ENCODE results near the gene CLIP1.

Gene CLIP1

GRCh38 chr12:122454739-122455138 is 32.3 kb upstream of the CLIP1 start:
- Histone ChIP-seq H4K20me1 (ENCODE audit: insufficient read depth, low read length) (no peaks in the 10 kb centered on the region), H3K9me3 (ENCODE audit: low read length) (no peaks in the 10 kb centered on the region), H3K79me2 (ENCODE audit: insufficient read depth, low read length) (no peaks in the 10 kb centered on the region), H3K4me3 (ENCODE audit: low read depth, low read length, poor library complexity, severe bottlenecking) (no peak overlapping the region), H3K36me3 (ENCODE audit: insufficient read depth, low read length) (no peaks in the 10 kb centered on the region), H3K9me2 (ENCODE audit: low read depth, low read length) (no peaks in the 10 kb centered on the region), H3K27me3 (ENCODE audit: insufficient read depth, low read length) (no peaks in the 10 kb centered on the region), H3K27ac (ENCODE audit: low read depth, low read length, poor library complexity, severe bottlenecking) (no peak overlapping the region), H3F3A (ENCODE audit: insufficient read depth, low read length) (no peaks in the 10 kb centered on the region), H3K9ac (ENCODE audit: low read length) (no peak overlapping the region), H2AFZ (ENCODE audit: low read length) (no peak overlapping the region), H3K4me2 (ENCODE audit: low read length) (no peak overlapping the region), H3K4me1 (ENCODE audit: insufficient read depth, low read length, severe bottlenecking) (peaks cover 19% of the 10 kb centered on the region)
- TF ChIP-seq EZH2 (IDR thresholded peaks at IDR 0.05; ENCODE audit: borderline replicate concordance, low read length) (no peak), CTCF (IDR thresholded peaks at IDR 0.05; ENCODE audit: low read length) (no peak)

GRCh38 chr12:122454250-122454721 is 31.8 kb upstream of the CLIP1 start:
- TF ChIP-seq CTCF (IDR thresholded peaks at IDR 0.05; ENCODE audit: low read length) (no peak), EZH2 (IDR thresholded peaks at IDR 0.05; ENCODE audit: borderline replicate concordance, low read length) (no peak)
- H3K4me2 ChIP-seq (ENCODE audit: low read length) = no peak overlapping the region
- no peaks in the 10 kb centered on the region for H3K27me3 ChIP-seq (ENCODE audit: insufficient read depth, low read length)
- no peak overlapping the region for H3K9ac ChIP-seq (ENCODE audit: low read length)
- H4K20me1 ChIP-seq (ENCODE audit: insufficient read depth, low read length) = no peaks in the 10 kb centered on the region
- H2AFZ ChIP-seq (ENCODE audit: low read length) = no peak overlapping the region
- H3K4me3 ChIP-seq (ENCODE audit: low read depth, low read length, poor library complexity, severe bottlenecking) = no peak overlapping the region
- no peaks in the 10 kb centered on the region for H3F3A ChIP-seq (ENCODE audit: insufficient read depth, low read length)
- no peaks in the 10 kb centered on the region for H3K79me2 ChIP-seq (ENCODE audit: insufficient read depth, low read length)
- H3K9me3 ChIP-seq (ENCODE audit: low read length) = no peaks in the 10 kb centered on the region
- peaks cover 19% of the 10 kb centered on the region for H3K4me1 ChIP-seq (ENCODE audit: insufficient read depth, low read length, severe bottlenecking)
- H3K36me3 ChIP-seq (ENCODE audit: insufficient read depth, low read length) = no peaks in the 10 kb centered on the region
- H3K27ac ChIP-seq (ENCODE audit: low read depth, low read length, poor library complexity, severe bottlenecking) = no peak overlapping the region
- H3K9me2 ChIP-seq (ENCODE audit: low read depth, low read length) = no peaks in the 10 kb centered on the region

- no peaks in the 10 kb centered on the region for H3K9me3 ChIP-seq (ENCODE audit: low read length)
- no peaks in the 10 kb centered on the region for H3K36me3 ChIP-seq (ENCODE audit: insufficient read depth, low read length)
- H3K9ac ChIP-seq (ENCODE audit: low read length) = no peak overlapping the region
- no peaks in the 10 kb centered on the region for H3K79me2 ChIP-seq (ENCODE audit: insufficient read depth, low read length)
- no peaks in the 10 kb centered on the region for H3K9me2 ChIP-seq (ENCODE audit: low read depth, low read length)
- H4K20me1 ChIP-seq (ENCODE audit: insufficient read depth, low read length) = no peaks in the 10 kb centered on the region
- no peak overlapping the region for H3K4me2 ChIP-seq (ENCODE audit: low read length)
- peaks cover 19% of the 10 kb centered on the region for H3K4me1 ChIP-seq (ENCODE audit: insufficient read depth, low read length, severe bottlenecking)
- H2AFZ ChIP-seq (ENCODE audit: low read length) = peak overlapping the region; percentile 68
- H3F3A ChIP-seq (ENCODE audit: insufficient read depth, low read length) = no peaks in the 10 kb centered on the region
- H3K27ac ChIP-seq (ENCODE audit: low read depth, low read length, poor library complexity, severe bottlenecking) = peak overlapping the region; percentile 46
- H3K27me3 ChIP-seq (ENCODE audit: insufficient read depth, low read length) = no peaks in the 10 kb centered on the region
- no peak for TF ChIP-seq CTCF (IDR thresholded peaks at IDR 0.05; ENCODE audit: low read length)
- TF ChIP-seq EZH2 (IDR thresholded peaks at IDR 0.05; ENCODE audit: borderline replicate concordance, low read length) = no peak
- no peak overlapping the region for H3K4me3 ChIP-seq (ENCODE audit: low read depth, low read length, poor library complexity, severe bottlenecking)
Measured at GRCh38 chr12:122452701-122453285, 30.3 kb upstream of the CLIP1 start.
